ENCODE data around the gene ZBBX.

The ZBBX gene

GRCh38 chr3:167350245-167350862 is 29.7 kb downstream of the ZBBX start:
- no peak overlapping the region for H3K4me3 Mint-ChIP-seq
- H3K27ac Mint-ChIP-seq = no peak overlapping the region
- H3K9me3 Mint-ChIP-seq (ENCODE audit: low read depth) = no peaks in the 10 kb centered on the region
- no peaks in the 10 kb centered on the region for H3K36me3 Mint-ChIP-seq
- H3K27me3 Mint-ChIP-seq = peaks cover 17% of the 10 kb centered on the region
- H3K4me1 Mint-ChIP-seq (ENCODE audit: low read depth) = no peaks in the 10 kb centered on the region

DNA sequence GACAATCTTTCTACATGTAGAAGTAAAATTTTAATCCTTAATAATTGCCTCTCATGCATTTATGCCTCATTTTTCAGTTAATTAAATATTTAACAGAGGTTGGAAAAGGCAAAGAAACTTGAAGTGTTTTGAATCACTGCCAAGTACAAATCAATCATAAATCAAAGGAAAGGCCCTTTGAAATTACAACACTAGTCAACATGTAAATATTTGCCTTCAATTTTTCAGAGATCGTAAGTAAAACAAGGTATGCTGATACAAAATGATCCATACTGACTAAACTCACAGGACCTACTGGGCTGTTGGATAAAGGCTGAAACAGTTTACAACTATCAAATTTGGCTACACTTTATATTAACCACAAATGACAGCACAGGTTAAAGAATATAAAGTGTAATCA is 33.9 kb downstream of the ZBBX start:
- no peaks in the 10 kb centered on the region for H3K9me3 Mint-ChIP-seq (ENCODE audit: low read depth)
- no peak overlapping the region for H3K4me3 Mint-ChIP-seq
- no peaks in the 10 kb centered on the region for H3K36me3 Mint-ChIP-seq
- peaks cover 3% of the 10 kb centered on the region for H3K27me3 Mint-ChIP-seq
- H3K27ac Mint-ChIP-seq = no peak overlapping the region
- no peaks in the 10 kb centered on the region for H3K4me1 Mint-ChIP-seq (ENCODE audit: low read depth)

GRCh38 chr3:167330993-167331785 is 48.9 kb downstream of the ZBBX start:
- Mint-ChIP-seq H3K9me3 (ENCODE audit: low read depth) (no peaks in the 10 kb centered on the region), H3K36me3 (no peaks in the 10 kb centered on the region), H3K4me3 (no peak overlapping the region), H3K27me3 (no peaks in the 10 kb centered on the region), H3K4me1 (ENCODE audit: low read depth) (no peaks in the 10 kb centered on the region), H3K27ac (no peak overlapping the region)

- Mint-ChIP-seq H3K4me1 (ENCODE audit: low read depth) (no peaks in the 10 kb centered on the region), H3K9me3 (ENCODE audit: low read depth) (no peaks in the 10 kb centered on the region), H3K4me3 (no peak overlapping the region), H3K27ac (no peak overlapping the region), H3K27me3 (no peaks in the 10 kb centered on the region), H3K36me3 (no peaks in the 10 kb centered on the region)
These were observed 56.5 kb downstream of the ZBBX start for GRCh38 chr3:167323572-167323971.

DNA sequence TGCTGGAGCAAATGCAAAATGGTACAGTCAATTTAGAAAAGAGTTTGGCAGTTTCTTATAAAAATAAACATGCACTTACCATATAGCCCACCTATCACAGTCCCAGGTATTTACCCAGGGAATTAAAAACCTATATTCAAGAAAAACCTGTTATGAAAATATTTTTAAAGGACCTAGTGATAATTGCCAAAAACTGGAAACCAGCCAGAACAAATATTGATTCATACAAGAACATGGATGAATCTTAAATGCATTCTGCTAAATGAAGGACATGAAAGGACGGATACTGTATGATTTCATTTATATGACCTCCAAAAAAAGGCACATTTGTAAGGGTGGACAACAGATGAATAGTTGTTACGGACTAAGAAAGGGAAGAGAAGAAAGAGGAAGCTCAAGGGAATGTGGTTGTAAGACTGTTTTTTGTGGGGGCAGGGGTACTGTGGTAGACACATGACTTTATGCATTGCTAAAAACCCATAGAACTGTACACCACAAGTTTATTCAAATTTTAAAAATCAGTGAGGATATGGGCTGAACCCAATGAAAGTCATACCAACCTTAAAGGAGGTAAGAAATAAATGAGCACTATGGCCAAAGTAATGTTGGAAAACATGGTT is 61.0 kb downstream of the ZBBX start:
- Mint-ChIP-seq H3K27ac (no peak overlapping the region), H3K27me3 (peaks cover 2% of the 10 kb centered on the region)

DNA sequence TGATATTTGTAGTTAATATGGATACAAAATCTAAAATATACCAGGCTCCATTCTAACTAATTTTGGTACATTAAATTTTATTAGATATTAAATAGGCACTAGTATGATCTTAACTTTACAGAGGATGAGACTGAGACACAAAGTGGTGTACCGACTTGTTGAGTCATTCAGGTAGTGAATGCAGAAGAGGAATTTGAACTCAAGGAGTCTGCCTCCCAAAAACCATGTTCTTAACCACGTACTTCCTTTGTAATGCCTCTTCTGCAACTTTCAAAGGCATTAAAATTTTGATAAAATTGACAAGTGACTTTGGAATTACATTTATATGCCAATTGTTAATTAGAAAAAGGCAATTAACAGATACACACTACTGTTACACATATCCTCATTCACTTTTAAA is 61.8 kb downstream of the ZBBX start:
- no peak overlapping the region for H3K4me3 Mint-ChIP-seq
- no peak overlapping the region for H3K27ac Mint-ChIP-seq
- H3K36me3 Mint-ChIP-seq = no peaks in the 10 kb centered on the region
- peaks cover 2% of the 10 kb centered on the region for H3K27me3 Mint-ChIP-seq
- no peaks in the 10 kb centered on the region for H3K9me3 Mint-ChIP-seq (ENCODE audit: low read depth)
- H3K4me1 Mint-ChIP-seq (ENCODE audit: low read depth) = no peaks in the 10 kb centered on the region

More for the DNA sequence above, 61.0 kb downstream of the ZBBX start:
- Mint-ChIP-seq H3K4me3 (no peak overlapping the region), H3K36me3 (no peaks in the 10 kb centered on the region), H3K9me3 (ENCODE audit: low read depth) (no peaks in the 10 kb centered on the region), H3K4me1 (ENCODE audit: low read depth) (no peaks in the 10 kb centered on the region)

GRCh38 chr3:167306319-167306718 is 73.8 kb downstream of the ZBBX start:
- Mint-ChIP-seq H3K36me3 (no peaks in the 10 kb centered on the region), H3K4me1 (ENCODE audit: low read depth) (no peaks in the 10 kb centered on the region), H3K27me3 (no peaks in the 10 kb centered on the region), H3K4me3 (no peak overlapping the region), H3K9me3 (ENCODE audit: low read depth) (peaks cover 5% of the 10 kb centered on the region), H3K27ac (no peak overlapping the region)

DNA sequence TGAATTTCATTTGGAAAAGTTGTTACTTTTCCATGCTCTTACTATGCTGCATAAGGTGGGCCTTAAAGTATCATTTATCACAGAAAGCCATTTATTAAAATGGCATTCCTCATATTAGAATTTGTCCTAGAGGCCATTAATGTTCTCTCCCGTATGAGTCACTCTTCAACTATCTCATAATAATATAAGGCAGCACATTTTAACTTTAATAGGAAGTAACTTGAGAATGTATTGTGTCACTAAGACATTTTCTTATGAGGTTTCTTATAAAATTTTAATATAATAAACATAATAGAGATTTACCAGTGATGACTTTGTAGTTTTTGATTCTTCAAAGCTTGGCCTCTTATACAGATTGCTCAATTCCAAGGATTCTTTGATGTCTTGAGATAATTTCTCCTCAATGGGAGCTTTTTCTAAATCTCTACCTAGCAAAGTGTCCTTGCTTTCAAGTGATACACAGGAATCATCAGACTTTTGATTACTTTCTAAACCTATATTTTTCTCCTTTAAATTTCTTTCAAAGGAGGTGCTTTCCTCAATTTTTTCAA is 74.7 kb downstream of the ZBBX start:
- no peak overlapping the region for H3K4me3 Mint-ChIP-seq
- H3K9me3 Mint-ChIP-seq (ENCODE audit: low read depth) = no peaks in the 10 kb centered on the region
- H3K27me3 Mint-ChIP-seq = no peaks in the 10 kb centered on the region
- H3K4me1 Mint-ChIP-seq (ENCODE audit: low read depth) = no peaks in the 10 kb centered on the region
- no peaks in the 10 kb centered on the region for H3K36me3 Mint-ChIP-seq
- H3K27ac Mint-ChIP-seq = no peak overlapping the region

GRCh38 chr3:167304077-167304476 is 76.0 kb downstream of the ZBBX start:
- no peak overlapping the region for H3K4me3 Mint-ChIP-seq
- no peak overlapping the region for H3K27ac Mint-ChIP-seq
- H3K36me3 Mint-ChIP-seq = no peaks in the 10 kb centered on the region
- no peaks in the 10 kb centered on the region for H3K27me3 Mint-ChIP-seq
- H3K9me3 Mint-ChIP-seq (ENCODE audit: low read depth) = no peaks in the 10 kb centered on the region
- no peaks in the 10 kb centered on the region for H3K4me1 Mint-ChIP-seq (ENCODE audit: low read depth)

- Mint-ChIP-seq H3K27ac (no peak overlapping the region), H3K9me3 (ENCODE audit: low read depth) (no peaks in the 10 kb centered on the region), H3K4me3 (no peak overlapping the region), H3K27me3 (no peaks in the 10 kb centered on the region), H3K36me3 (no peaks in the 10 kb centered on the region), H3K4me1 (ENCODE audit: low read depth) (no peaks in the 10 kb centered on the region)
These were observed 77.4 kb downstream of the ZBBX start for GRCh38 chr3:167302678-167303077.

- H3K27me3 Mint-ChIP-seq = no peaks in the 10 kb centered on the region
- no peak overlapping the region for H3K4me3 Mint-ChIP-seq
- no peaks in the 10 kb centered on the region for H3K4me1 Mint-ChIP-seq (ENCODE audit: low read depth)
- no peak overlapping the region for H3K27ac Mint-ChIP-seq
- H3K9me3 Mint-ChIP-seq (ENCODE audit: low read depth) = no peaks in the 10 kb centered on the region
- no peaks in the 10 kb centered on the region for H3K36me3 Mint-ChIP-seq
These were observed 79.9 kb downstream of the ZBBX start for GRCh38 chr3:167300207-167300606.

DNA sequence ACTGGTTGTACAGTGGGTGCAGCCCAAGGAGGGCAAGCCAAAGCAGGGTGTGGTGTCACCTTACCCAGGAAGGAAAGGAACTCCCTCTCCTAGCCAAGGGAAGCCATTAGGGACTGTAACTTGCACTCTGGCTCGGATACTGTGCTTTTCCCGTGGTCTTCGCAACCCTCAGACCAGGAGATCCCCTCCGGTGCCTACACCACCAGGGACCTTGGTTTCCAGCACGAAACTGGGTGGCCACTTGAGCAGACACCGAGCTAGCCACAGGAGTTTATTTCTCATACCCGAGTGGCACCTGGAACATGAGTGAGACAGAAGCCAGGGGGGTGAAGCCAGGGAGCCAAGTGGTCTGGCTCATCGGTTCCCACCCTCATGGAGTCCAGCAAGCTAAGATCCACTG is 90.7 kb downstream of the ZBBX start:
- H3K4me1 Mint-ChIP-seq (ENCODE audit: low read depth) = no peaks in the 10 kb centered on the region
- H3K36me3 Mint-ChIP-seq = no peaks in the 10 kb centered on the region
- H3K27me3 Mint-ChIP-seq = no peaks in the 10 kb centered on the region
- no peak overlapping the region for H3K4me3 Mint-ChIP-seq
- no peak overlapping the region for H3K27ac Mint-ChIP-seq
- no peaks in the 10 kb centered on the region for H3K9me3 Mint-ChIP-seq (ENCODE audit: low read depth)

DNA sequence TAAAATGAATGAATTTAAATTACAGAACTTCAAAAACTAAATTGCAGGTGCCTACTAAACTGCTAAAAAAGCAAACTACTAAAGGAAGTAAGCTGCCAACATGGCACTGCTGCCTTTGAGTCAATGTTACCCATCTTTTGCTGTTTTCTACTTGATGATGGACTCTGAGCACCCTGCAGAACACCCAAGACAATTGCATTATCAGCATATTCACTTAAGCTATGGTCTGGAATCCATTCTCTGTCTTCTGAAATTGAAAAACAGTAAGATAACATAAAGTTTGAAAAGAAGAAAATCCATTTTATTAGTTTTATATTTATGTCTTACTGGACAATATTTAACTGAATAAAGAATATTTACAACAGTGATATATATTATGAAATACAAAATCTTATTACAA is 91.4 kb downstream of the ZBBX start:
- Mint-ChIP-seq H3K27me3 (no peaks in the 10 kb centered on the region), H3K4me1 (ENCODE audit: low read depth) (no peaks in the 10 kb centered on the region), H3K36me3 (no peaks in the 10 kb centered on the region), H3K27ac (no peak overlapping the region), H3K4me3 (no peak overlapping the region), H3K9me3 (ENCODE audit: low read depth) (no peaks in the 10 kb centered on the region)

GRCh38 chr3:167287308-167287707 is 92.8 kb downstream of the ZBBX start:
- Mint-ChIP-seq H3K27ac (no peak overlapping the region), H3K27me3 (no peaks in the 10 kb centered on the region), H3K4me1 (ENCODE audit: low read depth) (no peaks in the 10 kb centered on the region), H3K9me3 (ENCODE audit: low read depth) (peaks cover 4% of the 10 kb centered on the region), H3K4me3 (no peak overlapping the region), H3K36me3 (no peaks in the 10 kb centered on the region)

GRCh38 chr3:167274141-167274874 is 105.8 kb downstream of the ZBBX start:
- H3K4me1 Mint-ChIP-seq (ENCODE audit: low read depth) = no peaks in the 10 kb centered on the region
- no peak overlapping the region for H3K27ac Mint-ChIP-seq
- H3K4me3 Mint-ChIP-seq = no peak overlapping the region
- H3K36me3 Mint-ChIP-seq = no peaks in the 10 kb centered on the region
- no peaks in the 10 kb centered on the region for H3K27me3 Mint-ChIP-seq
- no peaks in the 10 kb centered on the region for H3K9me3 Mint-ChIP-seq (ENCODE audit: low read depth)

Measured in activated naive CD8-positive, alpha-beta T cell (primary cell).